K562 (cell line): ENCODE data around the gene TBATA. TPM values are rescaled to one million over a fixed set of nuclear protein-coding genes. Genes with fewer than 3 reads are reported as not detected.

Experiments
- BHLHE40 ChIP-seq: IDR thresholded peaks from 2 replicates; pipeline ENCODE4 v1.6.1; 2011; ENCODE audit warnings: low read length, improper control_type of control experiment
- FOSL1 ChIP-seq: fragments of 200-800 bp; sonication (Bioruptor generic); conservative IDR thresholded peaks from 2 replicates; pipeline ENCODE4 v1.6.1; 2016; ENCODE audit warnings: missing genetic modification characterization, missing compliant biosample characterization
- GATA2 ChIP-seq: sonication (generic); formaldehyde crosslinking; IDR thresholded peaks from 2 replicates; pipeline ENCODE4 v1.4.0; 2020; ENCODE audit warnings: mild to moderate bottlenecking, missing genetic modification reagents
- GTF2E2 ChIP-seq: fragments of 200-800 bp; sonication (Bioruptor generic); IDR thresholded peaks from 2 replicates; pipeline ENCODE4 v1.6.1; 2016; ENCODE audit warnings: missing genetic modification characterization, missing compliant biosample characterization
- MIER1 ChIP-seq: fragments of 450-650 bp; IDR thresholded peaks from 2 replicates; pipeline ENCODE4 v1.6.1; 2016; ENCODE audit warnings: antibody characterized with exemption, mild to moderate bottlenecking, low read depth
- MTA3 ChIP-seq: fragments of 450-650 bp; formaldehyde crosslinking; IDR thresholded peaks from 2 replicates; pipeline ENCODE4 v1.6.1; 2017; ENCODE audit warnings: mild to moderate bottlenecking, borderline replicate concordance
- YY1 ChIP-seq, 3 experiments: IDR thresholded peaks; 2 replicates each; pipeline ENCODE4 v1.6.1; 2011; ENCODE audit warnings: low read length in 2 of 3, mild to moderate bottlenecking in 2 of 3, moderate library complexity in 2 of 3, borderline replicate concordance in 1 of 3, control low read depth in 1 of 3, low read depth in 1 of 3; ENCODE audit not compliant: insufficient read depth in 3 of 3, insufficient replicate concordance in 2 of 3, control insufficient read depth in 1 of 3, insufficient read length in 1 of 3; ENCODE audit errors: extremely low read depth in 1 of 3
- ZEB2 ChIP-seq: fragments of 450-650 bp; IDR thresholded peaks from 2 replicates; pipeline ENCODE4 v1.6.1; 2016
- polyA plus RNA-seq, 8 experiments: library from polyadenylated mRNA; depleted of rRNA in 4 of 8; stranded (reverse) in 5 of 8; unstranded in 3 of 8; fragments of >200 nt; fragmentation: Nextera tagmentation in 2 of 8; fragmentation: Illumina TruSeq in 1 of 8; extraction: Ambion mirVana in 2 of 8; extraction: Trizol in 1 of 8; gene quantifications; 2 replicates each; pipeline versions ENCODE4 v1.2.1 to v1.2.3, GENCODE V29; 2011 to 2014; ENCODE audit warnings: inconsistent platforms in 1 of 8, missing spikeins in 1 of 8
- total RNA-seq, 7 experiments: library from RNA; depleted of rRNA in 6 of 7; stranded (reverse); fragments of >200 nt in 6 of 7; fragmentation: Illumina TruSeq in 2 of 7; extraction: Trizol in 2 of 7; gene quantifications; 2 replicates each; pipeline versions ENCODE4 v1.2.1 to v1.2.3, GENCODE V29; 2011 to 2021; ENCODE audit warnings: low replicate concordance in 1 of 7
- TF ChIP-seq, protein P1 (sequence below), 2 experiments: fragments of 450-650 bp; IDR thresholded peaks; 2 replicates each; pipeline ENCODE4 v1.6.1; 2016; ENCODE audit warnings: mild to moderate bottlenecking in 2 of 2, borderline replicate concordance in 1 of 2, low read depth in 1 of 2, moderate library complexity in 1 of 2
- TF ChIP-seq, protein P2 (sequence below): conservative IDR thresholded peaks from 2 replicates; pipeline ENCODE4 v1.6.1; 2011; ENCODE audit warnings: low read depth, mild to moderate bottlenecking, low read length; ENCODE audit not compliant: control insufficient read depth
- TF ChIP-seq, protein P3 (sequence below): sonication (generic); formaldehyde crosslinking; IDR thresholded peaks from 2 replicates; pipeline ENCODE4 v1.8.0; 2022; ENCODE audit warnings: mild to moderate bottlenecking, missing genetic modification reagents

TBATA gene
- total and polyA plus RNA-seq, 9 of the 15 experiments (the other 6 are each of a cell fraction or from before 2014, with no cell fraction given): not detected

DNA sequence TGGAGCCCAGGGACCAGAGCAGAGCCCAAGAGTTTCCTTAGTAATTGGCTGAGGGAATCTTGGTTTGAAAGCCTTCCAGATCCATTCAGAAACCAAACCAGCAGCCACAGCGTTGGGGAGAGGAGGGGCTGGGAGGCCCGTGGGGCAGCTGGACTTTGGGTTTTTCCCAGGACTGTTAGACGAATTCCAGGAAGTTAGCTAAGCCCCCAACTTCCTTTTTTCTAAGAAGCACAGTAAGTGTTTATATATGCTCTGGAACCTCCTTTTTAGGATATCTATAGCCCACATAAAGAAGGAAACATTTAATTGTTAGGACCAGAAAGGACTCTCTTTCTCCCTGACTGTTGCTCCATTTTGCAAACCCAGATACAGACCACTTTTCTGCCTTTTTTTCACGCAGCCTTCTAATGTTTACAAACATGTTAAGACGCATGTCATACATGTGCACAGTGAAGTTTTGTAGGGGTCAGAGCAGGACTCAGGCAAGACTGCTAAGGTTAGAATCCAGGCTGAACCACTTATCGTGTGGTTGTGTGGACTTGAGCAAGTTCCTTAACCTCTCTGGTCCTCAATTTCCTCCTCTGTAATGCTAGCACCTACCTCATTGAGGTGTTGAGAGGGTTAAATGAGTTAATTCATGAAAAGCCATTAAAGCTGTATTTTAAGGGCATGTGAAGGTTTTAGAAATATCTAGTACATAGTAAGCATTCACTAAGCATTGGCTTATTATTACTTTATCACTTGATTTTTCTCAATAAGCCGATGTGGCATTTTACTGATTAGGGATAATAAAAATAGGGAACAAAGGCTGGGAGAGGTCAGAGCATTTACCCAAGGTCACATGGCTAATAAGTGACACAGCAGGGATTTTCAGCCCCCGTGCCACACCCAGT, 42.4 kb downstream of the TBATA start (continued):
- TF ChIP-seq, protein P1, sequence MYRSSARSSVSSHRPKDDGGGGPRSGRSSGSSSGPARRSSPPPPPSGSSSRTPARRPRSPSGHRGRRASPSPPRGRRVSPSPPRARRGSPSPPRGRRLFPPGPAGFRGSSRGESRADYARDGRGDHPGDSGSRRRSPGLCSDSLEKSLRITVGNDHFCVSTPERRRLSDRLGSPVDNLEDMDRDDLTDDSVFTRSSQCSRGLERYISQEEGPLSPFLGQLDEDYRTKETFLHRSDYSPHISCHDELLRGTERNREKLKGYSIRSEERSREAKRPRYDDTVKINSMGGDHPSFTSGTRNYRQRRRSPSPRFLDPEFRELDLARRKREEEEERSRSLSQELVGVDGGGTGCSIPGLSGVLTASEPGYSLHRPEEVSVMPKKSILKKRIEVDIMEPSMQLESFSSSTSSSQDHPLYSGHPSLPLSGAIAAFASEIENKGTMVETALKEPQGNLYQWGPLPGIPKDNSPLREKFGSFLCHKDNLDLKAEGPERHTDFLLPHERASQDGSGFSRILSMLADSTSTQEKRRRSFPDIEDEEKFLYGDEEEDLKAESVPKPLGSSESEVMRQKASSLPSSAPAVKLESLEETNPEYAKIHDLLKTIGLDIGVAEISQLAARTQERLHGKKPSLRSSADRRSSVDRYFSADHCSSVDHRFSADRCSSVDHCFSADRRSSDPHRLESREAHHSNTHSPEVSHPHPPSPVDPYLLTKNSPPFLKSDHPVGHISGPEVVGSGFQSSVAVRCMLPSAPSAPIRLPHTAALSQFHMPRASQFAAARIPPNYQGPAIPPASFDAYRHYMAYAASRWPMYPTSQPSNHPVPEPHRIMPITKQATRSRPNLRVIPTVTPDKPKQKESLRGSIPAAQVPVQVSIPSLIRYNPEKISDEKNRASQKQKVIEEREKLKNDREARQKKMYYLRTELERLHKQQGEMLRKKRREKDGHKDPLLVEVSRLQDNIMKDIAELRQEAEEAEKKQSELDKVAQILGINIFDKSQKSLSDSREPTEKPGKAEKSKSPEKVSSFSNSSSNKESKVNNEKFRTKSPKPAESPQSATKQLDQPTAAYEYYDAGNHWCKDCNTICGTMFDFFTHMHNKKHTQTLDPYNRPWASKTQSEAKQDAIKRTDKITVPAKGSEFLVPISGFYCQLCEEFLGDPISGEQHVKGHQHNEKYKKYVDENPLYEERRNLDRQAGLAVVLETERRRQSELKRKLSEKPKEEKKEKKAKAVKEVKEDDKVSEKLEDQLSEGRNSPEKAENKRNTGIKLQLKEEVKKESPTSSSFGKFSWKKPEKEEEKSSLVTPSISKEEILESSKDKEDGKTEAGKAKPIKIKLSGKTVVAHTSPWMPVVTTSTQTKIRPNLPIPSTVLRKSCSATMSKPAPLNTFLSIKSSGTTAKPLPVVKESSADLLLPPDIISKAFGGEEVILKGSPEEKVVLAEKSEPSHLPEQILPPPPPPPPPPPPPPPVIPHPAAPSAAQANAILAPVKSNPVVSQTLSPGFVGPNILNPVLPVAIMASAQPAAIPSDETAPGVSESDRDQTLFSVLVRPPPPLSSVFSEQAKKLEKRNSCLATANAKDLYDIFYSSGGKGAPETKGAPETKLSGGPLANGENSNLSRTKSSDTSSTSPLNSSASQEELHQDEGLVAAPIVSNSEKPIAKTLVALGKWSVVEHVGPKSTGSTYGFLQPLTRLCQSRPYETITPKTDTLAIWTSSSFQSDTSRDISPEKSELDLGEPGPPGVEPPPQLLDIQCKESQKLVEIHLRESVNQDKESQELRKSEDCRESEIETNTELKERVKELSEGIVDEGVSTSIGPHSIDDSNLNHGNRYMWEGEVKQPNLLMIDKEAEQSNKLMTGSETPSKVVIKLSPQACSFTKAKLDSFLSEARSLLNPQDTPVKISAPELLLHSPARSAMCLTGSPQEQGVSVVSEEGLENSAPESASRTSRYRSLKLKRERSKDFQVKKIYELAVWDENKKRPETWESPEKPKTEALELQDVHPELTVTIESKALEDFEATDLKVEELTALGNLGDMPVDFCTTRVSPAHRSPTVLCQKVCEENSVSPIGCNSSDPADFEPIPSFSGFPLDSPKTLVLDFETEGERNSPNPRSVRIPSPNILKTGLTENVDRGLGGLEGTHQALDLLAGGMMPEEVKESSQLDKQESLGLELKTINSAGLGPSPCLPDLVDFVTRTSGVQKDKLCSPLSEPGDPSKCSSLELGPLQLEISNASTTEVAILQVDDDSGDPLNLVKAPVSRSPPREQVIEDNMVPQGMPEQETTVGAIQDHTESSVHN (IDR thresholded peaks at IDR 0.05; ENCODE audit: borderline replicate concordance in 1 of 2, low read depth in 1 of 2): 0 out of 4 replicates have a peak, but pooled peaks of 1 of the 2 experiments have one; percentile 46
- no peak for TF ChIP-seq GATA2 (CRISPR knock-in tag)
- TF ChIP-seq ZEB2: no peak
- TF ChIP-seq GTF2E2: peak; percentile 93
- peak; percentile 40 for TF ChIP-seq FOSL1 (tag)
- no peak for TF ChIP-seq BHLHE40
- TF ChIP-seq, protein P2, sequence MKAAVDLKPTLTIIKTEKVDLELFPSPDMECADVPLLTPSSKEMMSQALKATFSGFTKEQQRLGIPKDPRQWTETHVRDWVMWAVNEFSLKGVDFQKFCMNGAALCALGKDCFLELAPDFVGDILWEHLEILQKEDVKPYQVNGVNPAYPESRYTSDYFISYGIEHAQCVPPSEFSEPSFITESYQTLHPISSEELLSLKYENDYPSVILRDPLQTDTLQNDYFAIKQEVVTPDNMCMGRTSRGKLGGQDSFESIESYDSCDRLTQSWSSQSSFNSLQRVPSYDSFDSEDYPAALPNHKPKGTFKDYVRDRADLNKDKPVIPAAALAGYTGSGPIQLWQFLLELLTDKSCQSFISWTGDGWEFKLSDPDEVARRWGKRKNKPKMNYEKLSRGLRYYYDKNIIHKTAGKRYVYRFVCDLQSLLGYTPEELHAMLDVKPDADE: no peak
- TF ChIP-seq, protein P3, sequence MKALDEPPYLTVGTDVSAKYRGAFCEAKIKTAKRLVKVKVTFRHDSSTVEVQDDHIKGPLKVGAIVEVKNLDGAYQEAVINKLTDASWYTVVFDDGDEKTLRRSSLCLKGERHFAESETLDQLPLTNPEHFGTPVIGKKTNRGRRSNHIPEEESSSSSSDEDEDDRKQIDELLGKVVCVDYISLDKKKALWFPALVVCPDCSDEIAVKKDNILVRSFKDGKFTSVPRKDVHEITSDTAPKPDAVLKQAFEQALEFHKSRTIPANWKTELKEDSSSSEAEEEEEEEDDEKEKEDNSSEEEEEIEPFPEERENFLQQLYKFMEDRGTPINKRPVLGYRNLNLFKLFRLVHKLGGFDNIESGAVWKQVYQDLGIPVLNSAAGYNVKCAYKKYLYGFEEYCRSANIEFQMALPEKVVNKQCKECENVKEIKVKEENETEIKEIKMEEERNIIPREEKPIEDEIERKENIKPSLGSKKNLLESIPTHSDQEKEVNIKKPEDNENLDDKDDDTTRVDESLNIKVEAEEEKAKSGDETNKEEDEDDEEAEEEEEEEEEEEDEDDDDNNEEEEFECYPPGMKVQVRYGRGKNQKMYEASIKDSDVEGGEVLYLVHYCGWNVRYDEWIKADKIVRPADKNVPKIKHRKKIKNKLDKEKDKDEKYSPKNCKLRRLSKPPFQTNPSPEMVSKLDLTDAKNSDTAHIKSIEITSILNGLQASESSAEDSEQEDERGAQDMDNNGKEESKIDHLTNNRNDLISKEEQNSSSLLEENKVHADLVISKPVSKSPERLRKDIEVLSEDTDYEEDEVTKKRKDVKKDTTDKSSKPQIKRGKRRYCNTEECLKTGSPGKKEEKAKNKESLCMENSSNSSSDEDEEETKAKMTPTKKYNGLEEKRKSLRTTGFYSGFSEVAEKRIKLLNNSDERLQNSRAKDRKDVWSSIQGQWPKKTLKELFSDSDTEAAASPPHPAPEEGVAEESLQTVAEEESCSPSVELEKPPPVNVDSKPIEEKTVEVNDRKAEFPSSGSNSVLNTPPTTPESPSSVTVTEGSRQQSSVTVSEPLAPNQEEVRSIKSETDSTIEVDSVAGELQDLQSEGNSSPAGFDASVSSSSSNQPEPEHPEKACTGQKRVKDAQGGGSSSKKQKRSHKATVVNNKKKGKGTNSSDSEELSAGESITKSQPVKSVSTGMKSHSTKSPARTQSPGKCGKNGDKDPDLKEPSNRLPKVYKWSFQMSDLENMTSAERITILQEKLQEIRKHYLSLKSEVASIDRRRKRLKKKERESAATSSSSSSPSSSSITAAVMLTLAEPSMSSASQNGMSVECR (CRISPR knock-in tag): no peak
- TF ChIP-seq MTA3: no peak; the same call in 1 of the 2 replicates
- peak; percentile 67; the same call in 1 of the 2 replicates for TF ChIP-seq MIER1
- TF ChIP-seq YY1 (IDR thresholded peaks at IDR 0.05; ENCODE audit: borderline replicate concordance in 1 of 3, control insufficient read depth in 1 of 3, extremely low read depth in 1 of 3, insufficient read depth in 3 of 3, insufficient read length in 1 of 3, insufficient replicate concordance in 2 of 3, low read depth in 1 of 3, low read length in 2 of 3): no peak
